Neuronal stem cell (in vitro differentiated cells): ENCODE measurements around the gene GLTP.

ENCODE experiments used
- DNase-seq: peaks from one replicate; pipeline ENCODE4 v3.0.0-alpha.2; 2013; ENCODE audit warnings: low spot score
- H2AFZ ChIP-seq: one replicate; pipeline ENCODE4 v1.6.1; 2013; ENCODE audit warnings: mild to moderate bottlenecking, low read length, inconsistent platforms
- H2AK5ac ChIP-seq: 2 replicates; pipeline ENCODE4 v1.6.1; 2013; ENCODE audit warnings: low read depth, mild to moderate bottlenecking, inconsistent platforms, low read length, moderate library complexity, mixed read lengths
- H2BK120ac ChIP-seq: 2 replicates; pipeline ENCODE4 v1.6.1; 2013; ENCODE audit warnings: low read depth, mild to moderate bottlenecking, inconsistent platforms, low read length, moderate library complexity, mixed read lengths
- H2BK12ac ChIP-seq: one replicate; pipeline ENCODE4 v1.6.1; 2013; ENCODE audit warnings: low read length, inconsistent platforms
- H2BK15ac ChIP-seq: 2 replicates; pipeline ENCODE4 v1.6.1; 2013; ENCODE audit warnings: mild to moderate bottlenecking, low read length, inconsistent platforms, mixed read lengths
- H2BK5ac ChIP-seq: one replicate; pipeline ENCODE4 v1.6.1; 2013; ENCODE audit warnings: inconsistent platforms, mild to moderate bottlenecking, low read length, moderate library complexity
- H3K14ac ChIP-seq: one replicate; pipeline ENCODE4 v1.6.1; 2013; ENCODE audit warnings: low read length, inconsistent platforms
- H3K18ac ChIP-seq: 2 replicates; pipeline ENCODE4 v1.6.1; 2013; ENCODE audit warnings: low read length, inconsistent platforms
- H3K23ac ChIP-seq: 2 replicates; pipeline ENCODE4 v1.6.1; 2013; ENCODE audit warnings: low read depth, mild to moderate bottlenecking, mixed read lengths, low read length, inconsistent platforms; ENCODE audit not compliant: poor library complexity
- H3K27ac ChIP-seq: replicated peaks from 3 replicates; pipeline ENCODE4 v1.5.1; 2013; ENCODE audit warnings: low read length, inconsistent platforms
- H3K27me3 ChIP-seq, 3 experiments: 2 replicates each; pipeline ENCODE4 v1.6.1; 2013; ENCODE audit warnings: low read length in 3 of 3, mild to moderate bottlenecking in 2 of 3, inconsistent platforms in 1 of 3, low read depth in 1 of 3, mixed read lengths in 1 of 3, moderate library complexity in 1 of 3; ENCODE audit not compliant: control insufficient read depth in 3 of 3, insufficient read depth in 3 of 3
- H3K36me3 ChIP-seq, 2 donors: replicated peaks in 1 of 2; 2 replicates each; pipeline ENCODE4 v1.6.1; 2013; ENCODE audit warnings: low read length in 2 of 2; ENCODE audit not compliant: control insufficient read depth in 2 of 2, insufficient read depth in 2 of 2
- H3K4ac ChIP-seq: 2 replicates; pipeline ENCODE4 v1.6.1; 2013; ENCODE audit warnings: inconsistent platforms, mild to moderate bottlenecking, low read length, moderate library complexity
- H3K4me1 ChIP-seq, 2 donors: 1 replicate in 1 of 2; 2 replicates in 1 of 2; pipeline ENCODE4 v1.6.1; 2013; ENCODE audit warnings: low read length in 2 of 2, low read depth in 1 of 2; ENCODE audit not compliant: control insufficient read depth in 2 of 2, insufficient read depth in 1 of 2
- H3K4me2 ChIP-seq: one replicate; pipeline ENCODE4 v1.6.1; 2013; ENCODE audit warnings: mild to moderate bottlenecking, low read length, inconsistent platforms; ENCODE audit not compliant: insufficient read depth, poor library complexity, severe bottlenecking
- H3K4me3 ChIP-seq, 2 donors: 2 replicates each; pipeline ENCODE4 v1.5.1; 2013; ENCODE audit warnings: low read length in 2 of 2, mild to moderate bottlenecking in 2 of 2, inconsistent platforms in 1 of 2, moderate library complexity in 1 of 2
- H3K79me1 ChIP-seq: one replicate; pipeline ENCODE4 v1.6.1; 2013; ENCODE audit warnings: low read depth, mild to moderate bottlenecking, inconsistent platforms, low read length, moderate library complexity
- H3K9ac ChIP-seq: one replicate; pipeline ENCODE4 v1.6.1; 2013; ENCODE audit warnings: mild to moderate bottlenecking, low read depth, low read length, inconsistent platforms; ENCODE audit not compliant: poor library complexity
- H3K9me3 ChIP-seq, 2 donors: replicated peaks in 1 of 2; 2 replicates each; pipeline versions ENCODE3 to v1.6.1; 2013; ENCODE audit warnings: low read length in 2 of 2, mild to moderate bottlenecking in 2 of 2, inconsistent platforms in 1 of 2, low read depth in 1 of 2, mixed read lengths in 1 of 2, moderate library complexity in 1 of 2; ENCODE audit not compliant: control insufficient read depth in 2 of 2, insufficient read depth in 1 of 2
- H4K8ac ChIP-seq: one replicate; pipeline ENCODE4 v1.6.1; 2013; ENCODE audit warnings: low read depth, mild to moderate bottlenecking, inconsistent platforms, low read length, moderate library complexity
- H4K91ac ChIP-seq: one replicate; pipeline ENCODE4 v1.6.1; 2013; ENCODE audit warnings: low read length, low read depth, mild to moderate bottlenecking, inconsistent platforms; ENCODE audit not compliant: poor library complexity
- WGBS, 2 donors: extraction: QIAGEN DNeasy Blood & Tissue Kit; methylation state at CpG; one replicate each; pipeline ENCODE4 v1.1.7; 2013; ENCODE audit warnings: missing lambda C conversion rate in 2 of 2, mixed read lengths in 1 of 2; ENCODE audit not compliant: insufficient read length in 2 of 2, insufficient replicate concordance in 1 of 2; ENCODE audit errors: extremely low coverage in 2 of 2; 5-methylcytosine and 5-hydroxymethylcytosine counted together

GLTP gene

DNA sequence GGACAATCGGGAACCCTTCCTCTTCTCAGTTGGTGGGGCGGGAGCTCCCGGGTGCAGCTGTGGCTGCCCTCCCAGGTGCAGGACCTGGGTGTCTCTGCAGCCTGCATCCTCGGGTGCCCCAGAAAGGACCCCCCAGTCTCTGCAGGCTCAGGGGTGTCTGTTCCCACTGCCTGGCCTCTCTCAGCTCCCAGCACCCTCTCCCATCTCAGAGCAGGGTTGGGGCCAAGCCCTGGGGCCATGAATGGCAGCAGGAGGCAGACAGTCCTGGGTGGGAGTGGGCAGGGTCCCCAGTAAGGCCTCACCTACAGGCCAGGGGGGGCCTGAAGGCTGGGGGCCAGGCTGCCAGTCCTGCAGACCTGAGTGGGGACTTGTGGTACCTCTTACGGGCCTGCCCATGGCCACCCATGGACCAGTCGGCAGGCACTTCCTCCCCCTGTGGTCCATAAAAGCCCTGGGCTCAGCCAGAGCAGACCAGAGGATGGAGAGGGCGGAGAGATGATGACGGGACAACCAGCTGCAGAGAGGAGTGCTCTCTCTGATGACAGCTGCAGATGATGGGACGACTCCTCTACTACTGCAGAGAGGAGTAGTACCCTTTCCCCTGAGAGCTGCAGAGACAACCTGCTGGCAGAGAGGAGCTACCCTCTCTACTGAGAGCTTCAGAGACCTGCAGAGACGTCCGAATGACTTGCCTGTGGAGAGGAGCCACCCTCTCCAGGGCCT, 46.3 kb upstream of the GLTP start:
- Histone ChIP-seq H2BK120ac (no peak overlapping the region), H3K79me1 (peaks cover 3% of the 10 kb centered on the region), H3K9ac (no peak overlapping the region), H3K14ac (no peak overlapping the region), H3K4me1 (peaks cover 0 to 2% of the 10 kb centered on the region in 2 donors), H3K9me3 (no peaks in the 10 kb centered on the region), H2BK5ac (no peak overlapping the region), H3K4ac (no peak overlapping the region), H3K27me3 (peaks cover 0 to 2% (median 0%) of the 10 kb centered on the region in 3 experiments), H4K8ac (no peak overlapping the region), H2AFZ (no peak overlapping the region), H2BK12ac (no peak overlapping the region), H2BK15ac (no peak overlapping the region), H4K91ac (no peak overlapping the region), H3K18ac (no peak overlapping the region), H2AK5ac (peak overlapping the region; percentile 81), H3K23ac (no peak overlapping the region), H3K27ac (no peak overlapping the region), H3K36me3 (peaks cover 3 to 24% of the 10 kb centered on the region in 2 donors), H3K4me3 (no peak overlapping the region), H3K4me2 (no peak overlapping the region)
- no peak for DNase-seq
- WGBS, 2 donors = no CpG with 5 or more reads among the region's 11 CpGs

DNA sequence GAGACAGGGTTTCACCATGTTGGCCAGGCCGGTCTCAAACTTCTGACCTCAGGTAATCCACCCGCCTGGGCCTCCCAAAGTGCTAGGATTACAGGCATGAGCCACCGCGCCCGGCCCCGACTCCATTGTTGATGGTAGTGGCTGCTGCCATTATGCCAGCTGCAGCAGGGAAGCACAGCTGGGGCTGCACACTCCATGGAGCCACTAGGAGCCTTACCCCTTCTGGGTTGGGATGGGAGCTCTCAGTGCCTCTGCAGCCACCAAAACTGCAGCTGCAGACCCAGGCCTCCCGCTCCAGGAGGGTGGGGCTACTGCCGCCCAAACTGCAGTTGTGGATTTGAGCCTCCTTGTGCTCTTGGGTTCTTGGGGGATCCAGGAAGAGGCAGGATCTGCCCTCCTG, 45.7 kb upstream of the GLTP start:
- Histone ChIP-seq H2AK5ac (peak overlapping the region; percentile 81), H3K36me3 (peaks cover 3 to 20% of the 10 kb centered on the region in 2 donors), H4K8ac (no peak overlapping the region), H2BK5ac (no peak overlapping the region), H3K4me3 (no peak overlapping the region), H3K79me1 (peaks cover 3% of the 10 kb centered on the region), H2BK120ac (no peak overlapping the region), H3K14ac (no peak overlapping the region), H3K9me3 (no peaks in the 10 kb centered on the region), H3K4me2 (no peak overlapping the region), H3K9ac (no peak overlapping the region), H3K27ac (no peak overlapping the region), H3K27me3 (peaks cover 0 to 2% (median 0%) of the 10 kb centered on the region in 3 experiments), H3K23ac (no peak overlapping the region), H2BK12ac (no peak overlapping the region), H3K4ac (no peak overlapping the region), H3K18ac (no peak overlapping the region), H4K91ac (no peak overlapping the region), H3K4me1 (peaks cover 0 to 2% of the 10 kb centered on the region in 2 donors), H2BK15ac (no peak overlapping the region), H2AFZ (no peak overlapping the region)
- no peak for DNase-seq
- no CpG with 5 or more reads among the region's 8 CpGs for WGBS, 2 donors

DNA sequence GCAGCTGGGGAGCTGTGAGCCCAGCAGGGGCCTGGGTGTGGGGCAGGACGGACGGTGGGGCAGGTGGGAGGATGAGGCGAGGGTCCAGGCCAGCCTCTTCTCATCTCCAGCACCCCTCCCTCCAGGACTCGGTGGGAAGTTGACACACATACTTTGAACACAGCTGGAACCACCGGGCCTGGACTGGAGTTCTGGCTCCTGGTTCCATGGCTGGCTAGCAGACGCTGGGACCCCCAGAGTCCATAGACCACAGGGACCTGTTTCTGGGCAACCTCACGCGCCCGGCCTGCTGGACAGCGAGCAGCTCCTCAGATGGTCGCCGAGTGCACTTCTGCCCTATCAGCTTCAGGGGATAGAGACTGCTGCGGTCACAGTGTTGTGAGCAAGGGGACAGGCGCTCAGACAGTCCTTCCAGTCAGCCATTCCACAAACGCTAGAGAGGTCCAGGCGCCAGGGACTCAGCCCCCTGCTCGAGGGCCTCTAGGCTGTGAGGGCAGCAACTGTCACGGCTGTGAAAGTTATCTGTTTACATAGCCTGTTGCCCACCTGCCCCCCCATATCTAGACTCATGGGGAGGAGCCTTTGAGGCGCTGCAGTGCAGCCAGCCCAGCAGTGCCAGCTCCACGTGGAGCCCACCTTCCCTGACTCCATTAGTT, 45.0 kb upstream of the GLTP start:
- WGBS, 2 donors = no CpG with 5 or more reads among the region's 20 CpGs
- Histone ChIP-seq H2BK15ac (no peak overlapping the region), H3K27me3 (peaks cover 0 to 2% (median 0%) of the 10 kb centered on the region in 3 experiments), H3K27ac (no peak overlapping the region), H3K9ac (no peak overlapping the region), H2AFZ (no peak overlapping the region), H3K79me1 (peaks cover 3% of the 10 kb centered on the region), H2BK120ac (no peak overlapping the region), H3K4me3 (no peak overlapping the region), H3K23ac (peak overlapping the region; percentile 75), H3K9me3 (no peaks in the 10 kb centered on the region), H2BK12ac (no peak overlapping the region), H3K18ac (peak overlapping the region; percentile 32), H3K4me2 (no peak overlapping the region), H2AK5ac (peak overlapping the region; percentile 0), H3K4me1 (peaks cover 0 to 2% of the 10 kb centered on the region in 2 donors), H3K4ac (no peak overlapping the region), H3K14ac (peak overlapping the region; percentile 44), H4K8ac (no peak overlapping the region), H3K36me3 (peaks cover 5 to 20% of the 10 kb centered on the region in 2 donors), H4K91ac (no peak overlapping the region), H2BK5ac (no peak overlapping the region)
- no peak for DNase-seq

DNA sequence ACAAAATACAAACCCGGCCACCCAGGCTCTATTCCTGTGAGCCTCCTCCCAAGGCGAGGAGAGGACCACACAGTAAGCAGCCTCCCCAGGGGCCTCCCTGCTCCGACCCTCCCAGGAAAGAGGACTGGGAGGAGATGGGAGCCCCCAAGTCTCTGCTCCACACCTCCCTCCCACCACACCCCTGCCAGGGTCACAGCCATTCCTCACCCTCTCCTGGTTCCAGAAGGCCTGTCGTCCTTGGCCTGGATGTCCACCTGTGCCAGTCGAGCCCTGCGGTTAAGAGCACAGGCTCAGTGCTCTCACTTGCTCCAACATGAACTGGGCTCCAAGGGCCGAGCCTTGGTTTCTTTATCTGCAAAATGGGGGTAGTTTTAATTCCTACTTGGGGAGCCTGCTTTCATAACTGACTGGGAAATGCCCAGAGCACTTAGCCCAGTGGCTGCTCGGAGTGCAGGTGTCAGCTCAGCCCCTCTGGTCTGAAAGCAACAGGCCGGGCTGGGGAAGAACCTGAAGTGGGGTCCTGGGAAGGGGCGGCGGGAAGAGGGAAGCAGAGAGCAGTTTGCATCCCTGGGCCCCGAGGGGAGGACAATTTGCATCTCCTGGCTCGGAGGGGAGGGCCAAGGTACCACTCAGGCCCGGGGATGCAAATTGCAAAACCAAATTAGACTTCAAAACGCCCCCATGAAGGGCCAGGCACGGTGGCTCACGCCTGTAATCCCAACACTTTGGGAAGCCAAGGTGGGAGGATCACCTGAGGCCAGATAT, 43.3 kb upstream of the GLTP start:
- DNase-seq = no peak
- H3K27ac ChIP-seq = no peak overlapping the region
- no CpG with 5 or more reads among the region's 17 CpGs for WGBS, 2 donors
- no peak overlapping the region for H2BK5ac ChIP-seq
- H3K4me3 ChIP-seq = no peak overlapping the region
- H3K4ac ChIP-seq = no peak overlapping the region
- no peaks in the 10 kb centered on the region for H3K27me3 ChIP-seq
- no peak overlapping the region for H3K23ac ChIP-seq
- no peak overlapping the region for H3K4me2 ChIP-seq
- no peak overlapping the region for H3K18ac ChIP-seq
- no peaks in the 10 kb centered on the region for H3K9me3 ChIP-seq
- H2BK120ac ChIP-seq = no peak overlapping the region
- H3K4me1 ChIP-seq = peaks cover 0 to 2% of the 10 kb centered on the region in 2 donors
- H2BK12ac ChIP-seq = no peak overlapping the region
- no peak overlapping the region for H3K9ac ChIP-seq
- no peak overlapping the region for H4K8ac ChIP-seq
- no peak overlapping the region for H2BK15ac ChIP-seq
- no peak overlapping the region for H2AFZ ChIP-seq
- H3K14ac ChIP-seq = no peak overlapping the region
- peaks cover 2% of the 10 kb centered on the region for H3K79me1 ChIP-seq
- peaks cover 6 to 28% of the 10 kb centered on the region in 2 donors for H3K36me3 ChIP-seq
- H2AK5ac ChIP-seq = no peak overlapping the region
- H4K91ac ChIP-seq = no peak overlapping the region
